ENCODE results near the gene DGKG.

Gene DGKG

GRCh38 chr3:186367631-186368030 lies 5.6 kb upstream of the DGKG start:
- DNase-seq (ENCODE audit: low spot score): no peak

- no peak for DNase-seq (ENCODE audit: low spot score)
These were observed 4.2 kb upstream of the DGKG start for GRCh38 chr3:186366206-186366605.

GRCh38 chr3:186365202-186365974 lies 3.4 kb upstream of the DGKG start:
- DNase-seq (ENCODE audit: low spot score): no peak

- DNase-seq (ENCODE audit: low spot score): no peak
These were observed 954 bp upstream of the DGKG start for GRCh38 chr3:186362988-186363387.

- no peak for DNase-seq (ENCODE audit: low spot score)
These were observed 456 bp upstream of the DGKG start for GRCh38 chr3:186362537-186362842.

GRCh38 chr3:186361246-186361761 lies 730 bp downstream of the DGKG start:
- DNase-seq (ENCODE audit: low spot score): no peak

GRCh38 chr3:186360779-186361178 lies 1.3 kb downstream of the DGKG start:
- DNase-seq (ENCODE audit: low spot score): peak; percentile 68

- no peak for DNase-seq (ENCODE audit: low spot score)
These were observed 3.0 kb downstream of the DGKG start for GRCh38 chr3:186359078-186359477.

GRCh38 chr3:186356152-186356551 lies 5.9 kb downstream of the DGKG start:
- no peak for DNase-seq (ENCODE audit: low spot score)

GRCh38 chr3:186354100-186354499 lies 7.9 kb downstream of the DGKG start:
- no peak for DNase-seq (ENCODE audit: low spot score)

GRCh38 chr3:186352369-186352768 lies 9.7 kb downstream of the DGKG start:
- DNase-seq (ENCODE audit: low spot score): no peak

GRCh38 chr3:186342197-186342596 lies 19.8 kb downstream of the DGKG start:
- DNase-seq (ENCODE audit: low spot score): no peak

- no peak for DNase-seq (ENCODE audit: low spot score)
These were observed 21.8 kb downstream of the DGKG start for GRCh38 chr3:186340204-186340603.

- DNase-seq (ENCODE audit: low spot score): no peak
These were observed 22.7 kb downstream of the DGKG start for GRCh38 chr3:186339180-186339918.

GRCh38 chr3:186333256-186333655 lies 28.8 kb downstream of the DGKG start:
- no peak for DNase-seq (ENCODE audit: low spot score)

GRCh38 chr3:186330772-186331460 lies 31.1 kb downstream of the DGKG start:
- no peak for DNase-seq (ENCODE audit: low spot score)

GRCh38 chr3:186329589-186329988 lies 32.4 kb downstream of the DGKG start:
- DNase-seq (ENCODE audit: low spot score): no peak

- no peak for DNase-seq (ENCODE audit: low spot score)
These were observed 34.0 kb downstream of the DGKG start for GRCh38 chr3:186327912-186328487.

- DNase-seq (ENCODE audit: low spot score): no peak
These were observed 39.3 kb downstream of the DGKG start for GRCh38 chr3:186322761-186323160.

GRCh38 chr3:186321746-186322145 lies 40.3 kb downstream of the DGKG start:
- DNase-seq (ENCODE audit: low spot score): no peak

GRCh38 chr3:186320862-186321568 lies 41.0 kb downstream of the DGKG start:
- no peak for DNase-seq (ENCODE audit: low spot score)

GRCh38 chr3:186319945-186320344 lies 42.1 kb downstream of the DGKG start:
- DNase-seq (ENCODE audit: low spot score): no peak

Measured in ecto neural progenitor cell (in vitro differentiated cells).